WTC11 (cell line): ENCODE data around the gene TEX9. TPM values are rescaled to one million over a fixed set of nuclear protein-coding genes. Genes with fewer than 3 reads are reported as not detected.

Source experiments
- ATAC-seq: fragments of 200-7000 bp; cut with Tn5 transposase; 2 replicates; pipeline ENCODE4 v1.10.0; 2021; ENCODE audit warnings: mild to moderate bottlenecking, moderate library complexity
- CTCF ChIA-PET: fragments of 300-600 bp; sonication (Branson Sonifier 250); formaldehyde crosslinking; loops from one replicate; lab custom pipeline; 2021; ENCODE audit warnings: antibody characterized with exemption; lab: Charles Lee
- POLR2A ChIA-PET: fragments of 350-600 bp; sonication (Branson Sonifier 250); formaldehyde crosslinking; loops from one replicate; lab custom pipeline; 2021; ENCODE audit warnings: antibody characterized with exemption; lab: Charles Lee
- DNase-seq: peaks from one replicate; pipeline ENCODE4 v3.0.0; 2021; ENCODE audit warnings: low spot score
- H3K27ac Mint-ChIP-seq: 2 replicates; pipeline ENCODE4 v1.8.0; 2021; ENCODE audit warnings: mixed read lengths
- H3K27me3 Mint-ChIP-seq: 2 replicates; pipeline ENCODE4 v1.8.0; 2021; ENCODE audit warnings: low read depth, mild to moderate bottlenecking, moderate library complexity, mixed read lengths
- H3K36me3 Mint-ChIP-seq: 2 replicates; pipeline ENCODE4 v1.8.0; 2021; ENCODE audit warnings: mixed read lengths
- H3K4me1 Mint-ChIP-seq: 2 replicates; pipeline ENCODE4 v1.8.0; 2022; ENCODE audit warnings: mixed read lengths
- H3K4me3 Mint-ChIP-seq: 2 replicates; pipeline ENCODE4 v1.8.0; 2021; ENCODE audit warnings: mild to moderate bottlenecking, moderate library complexity, mixed read lengths
- H3K9me3 Mint-ChIP-seq: 2 replicates; pipeline ENCODE4 v1.8.0; 2021; ENCODE audit warnings: mixed read lengths
- CTCF ChIP-seq: fragments of 200-600 bp; IDR thresholded peaks from 2 replicates; pipeline ENCODE4 v1.8.0; 2022; ENCODE audit warnings: antibody characterized with exemption
- E2F1 ChIP-seq: sonication (generic); formaldehyde crosslinking; IDR thresholded peaks from 2 replicates; pipeline ENCODE4 v1.8.0; 2022; ENCODE audit warnings: mild to moderate bottlenecking, missing genetic modification reagents
- ESRRA ChIP-seq: sonication (generic); formaldehyde crosslinking; IDR thresholded peaks from 2 replicates; pipeline ENCODE4 v1.8.1; 2022; ENCODE audit warnings: mild to moderate bottlenecking, missing genetic modification reagents, borderline replicate concordance
- ETV6 ChIP-seq: sonication (generic); formaldehyde crosslinking; IDR thresholded peaks from 2 replicates; pipeline ENCODE4 v1.8.1; 2022; ENCODE audit warnings: mild to moderate bottlenecking, missing genetic modification reagents
- HMGXB4 ChIP-seq: sonication (generic); formaldehyde crosslinking; IDR thresholded peaks from 2 replicates; pipeline ENCODE4 v1.8.1; 2023; ENCODE audit warnings: mild to moderate bottlenecking, moderate library complexity, missing genetic modification reagents
- MAX ChIP-seq: sonication (generic); formaldehyde crosslinking; IDR thresholded peaks from 2 replicates; pipeline ENCODE4 v1.8.0; 2022; ENCODE audit warnings: mild to moderate bottlenecking, missing genetic modification reagents
- MYBL2 ChIP-seq: sonication (generic); formaldehyde crosslinking; IDR thresholded peaks from 2 replicates; pipeline ENCODE4 v1.8.1; 2023; ENCODE audit warnings: mild to moderate bottlenecking, moderate library complexity, missing genetic modification reagents
- NFATC4 ChIP-seq: fragments of 250-450 bp; sonication (Bioruptor Pico); IDR thresholded peaks from 2 replicates; pipeline ENCODE4 v1.9.0; 2021; ENCODE audit warnings: mild to moderate bottlenecking
- NR1H2 ChIP-seq: sonication (generic); formaldehyde crosslinking; IDR thresholded peaks from 2 replicates; pipeline ENCODE4 v1.9.0; 2021; ENCODE audit warnings: mild to moderate bottlenecking, moderate library complexity, missing genetic modification reagents
- SMAD3 ChIP-seq: sonication (generic); formaldehyde crosslinking; IDR thresholded peaks from 2 replicates; pipeline ENCODE4 v1.8.0; 2022; ENCODE audit warnings: missing genetic modification reagents, mild to moderate bottlenecking, borderline replicate concordance
- SMAD4 ChIP-seq: sonication (generic); formaldehyde crosslinking; IDR thresholded peaks from 2 replicates; pipeline ENCODE4 v1.8.0; 2022; ENCODE audit warnings: mild to moderate bottlenecking, missing genetic modification reagents
- STAT6 ChIP-seq: sonication (generic); formaldehyde crosslinking; conservative IDR thresholded peaks from 2 replicates; pipeline ENCODE4 v1.8.1; 2023; ENCODE audit warnings: mild to moderate bottlenecking, low read depth, missing genetic modification reagents, moderate library complexity
- TEAD4 ChIP-seq: sonication (generic); formaldehyde crosslinking; IDR thresholded peaks from 2 replicates; pipeline ENCODE4 v1.8.0; 2022; ENCODE audit warnings: mild to moderate bottlenecking, missing genetic modification reagents
- TP53 ChIP-seq: sonication (generic); formaldehyde crosslinking; IDR thresholded peaks from 2 replicates; pipeline ENCODE4 v1.8.1; 2023; ENCODE audit warnings: mild to moderate bottlenecking, missing genetic modification reagents
- ZBTB43 ChIP-seq: sonication (generic); formaldehyde crosslinking; IDR thresholded peaks from 2 replicates; pipeline ENCODE4 v1.8.1; 2023; ENCODE audit warnings: mild to moderate bottlenecking, missing genetic modification reagents
- ZNF121 ChIP-seq: sonication (generic); formaldehyde crosslinking; IDR thresholded peaks from 2 replicates; pipeline ENCODE4 v1.8.0; 2023; ENCODE audit warnings: missing genetic modification reagents
- ZNF425 ChIP-seq: fragments of 250-450 bp; sonication (Bioruptor Pico); conservative IDR thresholded peaks from 2 replicates; pipeline ENCODE4 v1.9.0; 2021; ENCODE audit warnings: mild to moderate bottlenecking
- ZNF671 ChIP-seq: fragments of 250-450 bp; sonication (Bioruptor Pico); IDR thresholded peaks from 2 replicates; pipeline ENCODE4 v1.8.0; 2021; ENCODE audit warnings: mild to moderate bottlenecking
- total RNA-seq: library from RNA; stranded (reverse); gene quantifications from 3 replicates; pipeline ENCODE4 v1.2.3, GENCODE V29; 2021

TEX9 gene
- total RNA-seq, 1 experiment from 2014 or later, result 12.2 TPM

GRCh38 chr15:56383010-56383409, 17.8 kb downstream of the TEX9 start (continued):
- TF ChIP-seq HMGXB4, result no peak
- TF ChIP-seq NR1H2 (CRISPR knock-in tag), result no peak
- no peak for TF ChIP-seq NFATC4 (CRISPR knock-in tag)
- no peak for TF ChIP-seq TP53 (CRISPR knock-in tag)
- no peak for TF ChIP-seq MYBL2 (CRISPR knock-in tag)
- TF ChIP-seq ESRRA (CRISPR knock-in tag), result no peak

GRCh38 chr15:56385908-56386307, 20.7 kb downstream of the TEX9 start:
- no peak for DNase-seq
- no peaks in the 10 kb centered on the region for H3K4me1 Mint-ChIP-seq
- CTCF ChIA-PET, result no interaction called here
- no peak for TF ChIP-seq STAT6
- TF ChIP-seq SMAD3 (CRISPR knock-in tag), result no peak
- TF ChIP-seq TP53 (CRISPR knock-in tag), result no peak
- TF ChIP-seq MAX (CRISPR knock-in tag), result no peak
- no peak for TF ChIP-seq TEAD4 (CRISPR knock-in tag)
- TF ChIP-seq ZNF425 (CRISPR knock-in tag), result no peak
- no peak for TF ChIP-seq ETV6
- no peak for TF ChIP-seq E2F1 (CRISPR knock-in tag)
- TF ChIP-seq ZNF121 (CRISPR knock-in tag), result no peak
- TF ChIP-seq ZNF671, result no peak
- no peak for TF ChIP-seq ZBTB43 (CRISPR knock-in tag)
- no peak for TF ChIP-seq SMAD4
- no peak for TF ChIP-seq NFATC4 (CRISPR knock-in tag)
- no peak for TF ChIP-seq CTCF
- no peaks in the 10 kb centered on the region for H3K27me3 Mint-ChIP-seq
- H3K4me3 Mint-ChIP-seq, result no peak overlapping the region
- H3K9me3 Mint-ChIP-seq, result peaks cover 12% of the 10 kb centered on the region
- ATAC-seq, result no peak
- H3K36me3 Mint-ChIP-seq, result peaks cover 8% of the 10 kb centered on the region
- POLR2A ChIA-PET, result no interaction called here
- H3K27ac Mint-ChIP-seq, result no peak overlapping the region
